Measurements from ENCODE around the gene MESD. TPM values are rescaled to one million over a fixed set of nuclear protein-coding genes. Genes with fewer than 3 reads are reported as not detected.
"Not testable (repeated sequence)": the region's sequence is repeated elsewhere in the genome, so short reads cannot be mapped to it uniquely, and the experiment has no call there.

The MESD gene
- total and polyA plus RNA-seq, 12 donors, result 13.2 to 56.1 (median 25.6) TPM

- no peak for DNase-seq
- Histone ChIP-seq H3K4me1 (replicated peaks in 1 of 2) (no peaks in the 10 kb centered on the region), H3K27ac (no peak overlapping the region), H3K36me3 (replicated peaks in 1 of 2) (no peaks in the 10 kb centered on the region), H3K4me3 (no peak overlapping the region), H3K9me3 (replicated peaks in 1 of 3) (no peaks in the 10 kb centered on the region), H3K27me3 (no peaks in the 10 kb centered on the region)
- TF ChIP-seq CTCF (IDR thresholded peaks at IDR 0.05), result no peak
- no peak for TF ChIP-seq POLR2A (IDR thresholded peaks at IDR 0.05)
- 90 to 96% (median 94%) methylated on average over 2 of the region's 2 CpGs for WGBS, 4 donors
- intact Hi-C loops (cut with DNase I), result no loop called here
Observed at GRCh38 chr15:80957976-80958375, 31.6 kb downstream of the MESD start.

GRCh38 chr15:80957556-80957955 lies 32.1 kb downstream of the MESD start:
- H3K27me3 ChIP-seq, result no peaks in the 10 kb centered on the region
- H3K4me1 ChIP-seq (replicated peaks in 1 of 2), result no peaks in the 10 kb centered on the region
- no peak overlapping the region for H3K27ac ChIP-seq
- no peak for TF ChIP-seq POLR2A (IDR thresholded peaks at IDR 0.05)
- no peak for TF ChIP-seq CTCF (IDR thresholded peaks at IDR 0.05)
- H3K9me3 ChIP-seq (replicated peaks in 1 of 3), result no peaks in the 10 kb centered on the region
- peak in 2 of 7 donors; percentile 3 to 15 for DNase-seq
- 67 to 92% (median 85%) methylated on average over 2 of the region's 2 CpGs for WGBS, 4 donors
- intact Hi-C loops (cut with DNase I), result no loop called here
- no peak overlapping the region for H3K4me3 ChIP-seq
- H3K36me3 ChIP-seq (replicated peaks in 1 of 2), result no peaks in the 10 kb centered on the region

- H3K4me1 ChIP-seq (replicated peaks in 1 of 2), result not testable (repeated sequence)
Observed at GRCh38 chr15:80955571-80956452, 33.8 kb downstream of the MESD start.

GRCh38 chr15:80953953-80954778 lies 35.5 kb downstream of the MESD start:
- WGBS, 4 donors, result 93 to 97% (median 94%) methylated on average over 9 of the region's 9 CpGs
- H3K9me3 ChIP-seq (replicated peaks in 1 of 3), result no peaks in the 10 kb centered on the region
- intact Hi-C loops (cut with DNase I), result no loop called here
- TF ChIP-seq POLR2A (IDR thresholded peaks at IDR 0.05), result no peak
- TF ChIP-seq CTCF (IDR thresholded peaks at IDR 0.05), result no peak
- no peaks in the 10 kb centered on the region for H3K27me3 ChIP-seq
- H3K36me3 ChIP-seq (replicated peaks in 1 of 2), result peaks cover 0 to 17% of the 10 kb centered on the region in 2 donors
- no peak overlapping the region for H3K4me3 ChIP-seq
- no peaks in the 10 kb centered on the region for H3K4me1 ChIP-seq (replicated peaks in 1 of 2)
- H3K27ac ChIP-seq, result no peak overlapping the region
- DNase-seq, result peak in 2 of 7 donors; percentile 13 to 25

More at GRCh38 chr15:80955571-80956452, 33.8 kb downstream of the MESD start:
- peak; percentile 37 to 68 (median 59) for DNase-seq
- H3K4me3 ChIP-seq; H3K27me3 ChIP-seq; intact Hi-C loops (cut with DNase I); H3K27ac ChIP-seq; H3K9me3 ChIP-seq (replicated peaks in 1 of 3): not testable (repeated sequence)
- WGBS, 4 donors, result 82 to 86% (median 84%) methylated on average over 18 to 19 of the region's 19 CpGs
- H3K36me3 ChIP-seq (replicated peaks in 1 of 2), result peaks cover 0 to 12% of the 10 kb centered on the region in 2 donors
